Hepatocyte (in vitro differentiated cells): ENCODE measurements around the gene COL4A1.

Experiments used
- CTCF ChIP-seq: fragments of 200-600 bp; sonication (generic); IDR thresholded peaks from 2 replicates; pipeline ENCODE4 v1.5.1; 2016; ENCODE audit warnings: antibody characterized with exemption, mild to moderate bottlenecking; ENCODE audit not compliant: poor library complexity
- EZH2 ChIP-seq: fragments of 200-600 bp; sonication (generic); IDR thresholded peaks from 2 replicates; pipeline ENCODE4 v1.6.1; 2016; ENCODE audit warnings: antibody characterized with exemption, mild to moderate bottlenecking, borderline replicate concordance
- EZH2phosphoT487 ChIP-seq: fragments of 200-600 bp; sonication (generic); IDR thresholded peaks from one replicate; pipeline ENCODE4 v1.6.1; 2018; ENCODE audit warnings: antibody characterized with exemption, mild to moderate bottlenecking, low read depth, moderate library complexity; ENCODE audit not compliant: unreplicated experiment, severe bottlenecking

GRCh38 chr13:110289174-110289573, 17.8 kb downstream of the COL4A1 start:
- TF ChIP-seq CTCF = no peak
- TF ChIP-seq EZH2phosphoT487 = no peak
- no peak for TF ChIP-seq EZH2
